Measurements from ENCODE around the gene CAMK2D. TPM values are rescaled to one million over a fixed set of nuclear protein-coding genes. Genes with fewer than 3 reads are reported as not detected.

CAMK2D gene
- total RNA-seq, 4 donors from 2014 or later = 57.3 to 78.4 (median 61.8) TPM

- Histone ChIP-seq H3K4me1 (peaks cover 8 to 16% of the 10 kb centered on the region in 2 donors), H3K27me3 (no peaks in the 10 kb centered on the region), H3K36me3 (no peaks in the 10 kb centered on the region), H3K4me3 (replicated peaks in 1 of 3) (no peak overlapping the region), H3K9me3 (no peaks in the 10 kb centered on the region), H3K27ac (no peak overlapping the region)
- no peak for TF ChIP-seq CTCF (IDR thresholded peaks at IDR 0.05)
- no peak for TF ChIP-seq POLR2A (IDR thresholded peaks at IDR 0.05)
- no peak for DNase-seq
- intact Hi-C loops (cut with DNase I) = no loop called here
These were observed 201.0 kb downstream of the CAMK2D start for GRCh38 chr4:113560579-113560978.

- Histone ChIP-seq H3K36me3 (no peaks in the 10 kb centered on the region), H3K4me3 (replicated peaks in 1 of 3) (no peak overlapping the region), H3K27me3 (no peaks in the 10 kb centered on the region), H3K9me3 (no peaks in the 10 kb centered on the region), H3K4me1 (peaks cover 8 to 17% of the 10 kb centered on the region in 2 donors), H3K27ac (no peak overlapping the region)
- intact Hi-C loops (cut with DNase I) = no loop called here
- 89 to 95% methylated on average over 5 of the region's 5 CpGs for WGBS, 2 donors
- DNase-seq = no peak
- no peak for TF ChIP-seq POLR2A (IDR thresholded peaks at IDR 0.05)
- no peak for TF ChIP-seq CTCF (IDR thresholded peaks at IDR 0.05)
These were observed 201.6 kb downstream of the CAMK2D start for GRCh38 chr4:113559947-113560346.

- Histone ChIP-seq H3K9me3 (no peaks in the 10 kb centered on the region), H3K4me1 (peaks cover 8 to 17% of the 10 kb centered on the region in 2 donors), H3K27ac (peak overlapping the region; percentile 10 to 40 (median 35)), H3K27me3 (no peaks in the 10 kb centered on the region), H3K36me3 (no peaks in the 10 kb centered on the region), H3K4me3 (replicated peaks in 1 of 3) (no peak overlapping the region)
- no peak for DNase-seq
- 88 to 98% methylated on average over 4 of the region's 4 CpGs for WGBS, 2 donors
- TF ChIP-seq POLR2A (IDR thresholded peaks at IDR 0.05) (no peak), CTCF (IDR thresholded peaks at IDR 0.05) (no peak)
- intact Hi-C loops (cut with DNase I) = no loop called here
These were observed 205.0 kb downstream of the CAMK2D start for GRCh38 chr4:113556382-113557134.

- intact Hi-C loops (cut with DNase I) = no loop called here
- Histone ChIP-seq H3K4me3 (replicated peaks in 1 of 3) (no peak overlapping the region), H3K27me3 (no peaks in the 10 kb centered on the region), H3K27ac (peak overlapping the region in 2 of 3 donors; percentile 10 to 35), H3K9me3 (no peaks in the 10 kb centered on the region), H3K4me1 (peaks cover 8 to 17% of the 10 kb centered on the region in 2 donors), H3K36me3 (no peaks in the 10 kb centered on the region)
- 46 to 68% methylated on average over 5 of the region's 5 CpGs for WGBS, 2 donors
- TF ChIP-seq POLR2A (IDR thresholded peaks at IDR 0.05) = no peak
- no peak for TF ChIP-seq CTCF (IDR thresholded peaks at IDR 0.05)
- DNase-seq = peak; percentile 21 to 29
These were observed 205.7 kb downstream of the CAMK2D start for GRCh38 chr4:113555868-113556267.

- Histone ChIP-seq H3K9me3 (no peaks in the 10 kb centered on the region), H3K27ac (no peak overlapping the region), H3K27me3 (no peaks in the 10 kb centered on the region), H3K36me3 (no peaks in the 10 kb centered on the region), H3K4me3 (replicated peaks in 1 of 3) (no peak overlapping the region), H3K4me1 (peaks cover 8 to 17% of the 10 kb centered on the region in 2 donors)
- 96 to 98% methylated on average over 3 of the region's 3 CpGs for WGBS, 2 donors
- TF ChIP-seq CTCF (IDR thresholded peaks at IDR 0.05) = no peak
- no peak for TF ChIP-seq POLR2A (IDR thresholded peaks at IDR 0.05)
- intact Hi-C loops (cut with DNase I) = no loop called here
- DNase-seq = no peak
These were observed 208.5 kb downstream of the CAMK2D start for GRCh38 chr4:113553082-113553481.

All from thyroid gland (tissue), 4 donors.